ENCODE measurements around the gene CLTCL1.

The CLTCL1 gene

DNA sequence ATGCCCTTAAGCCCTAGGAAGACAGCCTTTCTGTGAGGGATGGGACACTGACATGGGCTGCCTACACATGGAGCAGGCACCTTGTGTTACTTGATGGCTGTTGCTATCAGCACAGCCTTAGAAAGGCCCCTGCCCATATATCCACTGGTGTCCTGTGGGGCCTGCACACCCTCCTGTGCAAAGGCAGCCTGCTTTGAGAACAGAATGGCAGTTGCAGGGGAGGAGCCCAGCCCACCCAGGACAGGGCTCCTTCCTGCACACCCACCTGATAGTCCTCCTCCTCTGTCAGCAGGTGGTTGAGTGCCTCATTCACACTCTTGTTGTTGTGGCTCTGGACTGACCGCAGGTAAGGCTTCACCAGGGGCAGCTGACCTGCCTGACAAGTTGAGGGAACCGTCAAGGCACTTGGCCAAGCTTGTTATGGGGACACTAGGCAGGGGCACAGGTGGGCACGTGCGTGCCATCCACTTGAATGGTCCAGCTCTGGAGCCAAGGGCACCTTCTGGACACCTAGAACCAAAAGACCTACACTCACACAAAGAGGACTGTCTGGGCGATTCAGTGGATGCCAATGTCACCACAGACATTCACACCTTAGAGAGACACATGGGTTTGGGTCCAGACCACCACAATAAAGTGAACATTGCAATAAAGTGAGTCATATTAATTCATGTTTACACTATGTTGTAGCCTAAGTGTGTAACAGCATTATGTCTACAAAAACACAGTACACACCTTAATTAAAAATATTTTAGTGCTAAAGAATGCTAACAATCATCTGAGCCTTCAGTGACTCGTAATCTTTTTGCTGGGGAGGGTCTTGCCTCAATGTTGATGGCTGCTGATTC lies 103.6 kb downstream of the CLTCL1 start:
- Histone ChIP-seq H3K27me3 (no peaks in the 10 kb centered on the region), H3K27ac (no peak overlapping the region), H3K4me1 (ENCODE audit: control insufficient read depth in 1 of 2, insufficient read depth in 1 of 2, low read depth in 1 of 2, low read length in 1 of 2) (no peaks in the 10 kb centered on the region), H3K9me3 (no peaks in the 10 kb centered on the region), H3K4me3 (ENCODE audit: low read depth in 1 of 2, low read length in 1 of 2) (no peak overlapping the region), H3K36me3 (peaks cover 96% of the 10 kb centered on the region)
- TF ChIP-seq, protein P1, sequence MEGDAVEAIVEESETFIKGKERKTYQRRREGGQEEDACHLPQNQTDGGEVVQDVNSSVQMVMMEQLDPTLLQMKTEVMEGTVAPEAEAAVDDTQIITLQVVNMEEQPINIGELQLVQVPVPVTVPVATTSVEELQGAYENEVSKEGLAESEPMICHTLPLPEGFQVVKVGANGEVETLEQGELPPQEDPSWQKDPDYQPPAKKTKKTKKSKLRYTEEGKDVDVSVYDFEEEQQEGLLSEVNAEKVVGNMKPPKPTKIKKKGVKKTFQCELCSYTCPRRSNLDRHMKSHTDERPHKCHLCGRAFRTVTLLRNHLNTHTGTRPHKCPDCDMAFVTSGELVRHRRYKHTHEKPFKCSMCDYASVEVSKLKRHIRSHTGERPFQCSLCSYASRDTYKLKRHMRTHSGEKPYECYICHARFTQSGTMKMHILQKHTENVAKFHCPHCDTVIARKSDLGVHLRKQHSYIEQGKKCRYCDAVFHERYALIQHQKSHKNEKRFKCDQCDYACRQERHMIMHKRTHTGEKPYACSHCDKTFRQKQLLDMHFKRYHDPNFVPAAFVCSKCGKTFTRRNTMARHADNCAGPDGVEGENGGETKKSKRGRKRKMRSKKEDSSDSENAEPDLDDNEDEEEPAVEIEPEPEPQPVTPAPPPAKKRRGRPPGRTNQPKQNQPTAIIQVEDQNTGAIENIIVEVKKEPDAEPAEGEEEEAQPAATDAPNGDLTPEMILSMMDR (IDR thresholded peaks at IDR 0.05), result no peak

DNA sequence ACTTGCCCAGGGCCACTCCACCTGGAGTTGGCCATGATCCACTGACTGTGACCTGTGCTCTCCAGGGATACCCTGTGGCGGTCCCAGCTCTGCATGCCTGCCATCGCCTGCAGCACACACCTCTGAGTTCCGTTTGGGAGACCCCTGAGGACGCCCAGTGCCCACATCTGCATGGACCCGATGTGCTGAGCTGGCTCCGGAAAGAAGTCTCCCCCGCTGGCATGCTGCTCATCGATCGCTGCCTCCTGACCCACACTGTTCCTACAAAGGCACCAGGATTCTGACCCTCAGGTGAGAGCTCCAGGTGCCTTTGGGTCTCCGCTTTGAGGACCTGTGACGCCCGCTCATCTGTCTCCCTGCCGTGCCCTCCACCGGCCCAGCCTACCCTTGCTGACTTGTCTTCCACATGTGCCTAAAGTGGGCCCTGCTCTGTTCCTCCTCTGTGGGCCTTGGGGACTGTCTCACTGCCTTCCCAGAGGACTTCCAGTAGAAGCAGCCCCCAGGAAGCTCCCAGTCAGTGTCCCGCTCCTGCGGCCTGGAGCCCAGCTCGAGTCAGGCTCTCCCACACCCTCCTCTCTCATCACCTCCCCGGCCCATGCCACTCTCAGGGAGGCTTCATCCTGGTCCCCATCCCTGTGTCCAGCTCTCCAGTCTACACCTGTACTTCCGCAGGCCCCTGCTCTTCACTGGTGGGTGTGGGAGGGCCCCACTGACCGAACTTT lies 107.1 kb downstream of the CLTCL1 start:
- peaks cover 5 to 6% of the 10 kb centered on the region in 2 experiments for H3K4me1 ChIP-seq (ENCODE audit: control insufficient read depth in 1 of 2, insufficient read depth in 1 of 2, low read depth in 1 of 2, low read length in 1 of 2)
- no peak overlapping the region for H3K27ac ChIP-seq
- no peak overlapping the region for H3K4me3 ChIP-seq (ENCODE audit: low read depth in 1 of 2, low read length in 1 of 2)
- peaks cover 97% of the 10 kb centered on the region for H3K36me3 ChIP-seq
- no peaks in the 10 kb centered on the region for H3K9me3 ChIP-seq
- TF ChIP-seq, protein P1 (IDR thresholded peaks at IDR 0.05), result no peak
- H3K27me3 ChIP-seq, result no peaks in the 10 kb centered on the region

- peaks cover 85% of the 10 kb centered on the region for H3K36me3 ChIP-seq
- no peak overlapping the region for H3K4me3 ChIP-seq (ENCODE audit: low read depth in 1 of 2, low read length in 1 of 2)
- H3K9me3 ChIP-seq, result no peaks in the 10 kb centered on the region
- peaks cover 2% of the 10 kb centered on the region for H3K27me3 ChIP-seq
- TF ChIP-seq, protein P1 (IDR thresholded peaks at IDR 0.05), result no peak
- H3K4me1 ChIP-seq (ENCODE audit: control insufficient read depth in 1 of 2, insufficient read depth in 1 of 2, low read depth in 1 of 2, low read length in 1 of 2), result peaks cover 13% of the 10 kb centered on the region in 2 experiments
- H3K27ac ChIP-seq, result no peak overlapping the region
These were observed 108.3 kb downstream of the CLTCL1 start for GRCh38 chr22:19183216-19183615.

DNA sequence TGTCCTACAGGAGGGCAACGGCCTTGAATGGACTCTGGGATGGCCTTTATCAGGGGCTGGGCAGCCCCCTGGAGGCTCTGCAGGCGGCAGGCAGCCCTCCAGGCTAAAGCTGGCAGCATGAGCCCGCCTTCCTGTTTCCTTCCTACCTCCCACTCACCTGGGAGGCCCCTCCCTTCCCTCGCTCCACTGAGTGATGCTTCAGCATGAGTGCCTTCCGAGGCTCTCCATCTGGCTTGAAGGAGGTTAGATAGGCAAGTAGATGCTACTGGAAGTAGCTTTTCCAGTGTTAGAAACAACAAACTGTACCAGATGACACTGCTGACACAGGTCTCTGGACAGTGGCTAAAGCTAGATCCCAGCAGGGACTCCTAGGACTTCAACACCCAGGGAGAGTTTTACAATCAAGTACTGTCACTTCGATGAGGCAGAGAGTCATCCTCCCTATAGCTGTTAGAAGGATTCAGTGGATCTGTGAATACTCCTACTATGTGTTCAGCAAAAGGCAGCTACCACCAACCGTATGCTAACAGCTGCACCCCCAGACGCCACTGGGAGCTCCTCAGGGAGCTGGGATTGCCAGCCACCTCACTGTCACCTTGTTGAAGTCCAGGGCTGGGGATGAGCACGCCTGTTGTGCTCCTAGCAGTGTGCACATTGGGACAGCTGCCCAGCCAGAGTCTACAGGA lies 108.9 kb downstream of the CLTCL1 start:
- peaks cover 8% of the 10 kb centered on the region for H3K27me3 ChIP-seq
- H3K4me1 ChIP-seq (ENCODE audit: control insufficient read depth in 1 of 2, insufficient read depth in 1 of 2, low read depth in 1 of 2, low read length in 1 of 2), result peaks cover 13 to 19% of the 10 kb centered on the region in 2 experiments
- H3K4me3 ChIP-seq (ENCODE audit: low read depth in 1 of 2, low read length in 1 of 2), result no peak overlapping the region
- TF ChIP-seq, protein P1 (IDR thresholded peaks at IDR 0.05), result no peak
- H3K27ac ChIP-seq, result no peak overlapping the region
- H3K9me3 ChIP-seq, result no peaks in the 10 kb centered on the region
- H3K36me3 ChIP-seq, result peaks cover 79% of the 10 kb centered on the region

GRCh38 chr22:19181786-19182471 lies 109.6 kb downstream of the CLTCL1 start:
- peaks cover 76% of the 10 kb centered on the region for H3K36me3 ChIP-seq
- H3K4me1 ChIP-seq (ENCODE audit: control insufficient read depth in 1 of 2, insufficient read depth in 1 of 2, low read depth in 1 of 2, low read length in 1 of 2), result peaks cover 13 to 21% of the 10 kb centered on the region in 2 experiments
- no peak overlapping the region for H3K27ac ChIP-seq
- TF ChIP-seq, protein P1 (IDR thresholded peaks at IDR 0.05), result no peak
- no peaks in the 10 kb centered on the region for H3K9me3 ChIP-seq
- no peak overlapping the region for H3K4me3 ChIP-seq (ENCODE audit: low read depth in 1 of 2, low read length in 1 of 2)
- peaks cover 8% of the 10 kb centered on the region for H3K27me3 ChIP-seq

Measured in neutrophil (primary cell).